Stimulated activated CD8-positive, alpha-beta memory T cell treated with anti-CD3 and anti-CD28 coated beads, Interleukin-12 subunit alpha, Interleukin-12 subunit beta, amount 100 ng/mL, for 24 hours (primary cell): ENCODE results near the gene OLFML1.

Experiments
- DNase-seq: peaks from one replicate; pipeline ENCODE4 v3.0.0-alpha.2; 2020; ENCODE audit errors: extremely low read depth

The OLFML1 gene

GRCh38 chr11:7480113-7480512, 5.2 kb upstream of the OLFML1 start:
- DNase-seq, result no peak

- no peak for DNase-seq
Observed at GRCh38 chr11:7484131-7484530, 1.2 kb upstream of the OLFML1 start.

DNA sequence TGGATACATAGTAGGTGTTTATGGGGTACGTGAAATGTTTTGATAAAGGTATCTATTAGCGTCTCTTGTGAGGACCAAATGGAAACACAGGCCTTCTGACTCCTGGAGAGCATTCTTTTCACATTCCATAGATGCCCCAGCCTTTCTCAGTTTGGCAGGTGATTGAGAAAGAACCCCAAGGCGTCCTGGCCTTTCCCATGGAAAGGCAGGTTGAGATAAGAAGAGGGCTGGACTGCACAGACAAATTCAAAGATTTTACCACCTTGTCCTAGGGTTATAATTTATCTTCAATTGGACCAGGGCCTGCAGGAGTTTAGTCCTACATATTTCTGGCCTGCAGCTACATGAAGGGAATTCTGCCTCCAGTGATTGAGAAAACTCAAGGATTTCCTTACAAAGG, 661 bp upstream of the OLFML1 start:
- DNase-seq, result no peak

DNA sequence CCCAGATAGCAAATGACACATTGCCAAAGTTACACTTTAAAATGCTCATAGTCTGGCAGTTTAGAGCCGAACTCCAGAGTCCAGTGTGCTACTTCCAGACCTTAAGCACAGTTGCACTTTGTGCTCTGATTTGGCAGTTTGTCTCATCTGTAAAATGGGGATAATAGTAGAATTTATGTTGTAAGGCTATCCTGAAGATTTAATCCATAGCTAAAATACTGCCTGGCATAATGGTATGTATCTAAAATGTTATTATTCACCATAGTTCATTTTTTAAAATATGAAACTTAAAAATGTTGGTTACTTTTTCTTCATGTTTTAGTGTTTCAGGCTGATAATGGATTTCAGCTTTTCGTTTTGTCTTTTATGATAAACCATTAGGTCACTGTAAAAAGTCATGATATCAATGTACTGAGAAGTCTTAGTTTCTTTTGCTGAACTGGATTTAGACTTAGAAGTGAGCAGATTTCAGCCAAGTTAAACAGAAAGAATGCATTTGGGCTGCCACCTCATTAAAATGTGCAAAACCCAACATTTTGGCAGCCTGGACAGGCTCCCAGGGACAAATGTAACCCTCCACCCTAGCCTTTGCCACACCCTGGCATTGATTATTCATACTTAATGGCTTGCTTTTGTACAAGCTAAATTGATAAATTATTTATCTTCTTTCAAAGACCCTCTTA, 933 bp downstream of the OLFML1 start:
- DNase-seq, result no peak

- DNase-seq, result no peak
Observed at GRCh38 chr11:7486781-7487140, 1.5 kb downstream of the OLFML1 start.

- DNase-seq, result no peak
Observed at GRCh38 chr11:7487360-7487759, 2.1 kb downstream of the OLFML1 start.

DNA sequence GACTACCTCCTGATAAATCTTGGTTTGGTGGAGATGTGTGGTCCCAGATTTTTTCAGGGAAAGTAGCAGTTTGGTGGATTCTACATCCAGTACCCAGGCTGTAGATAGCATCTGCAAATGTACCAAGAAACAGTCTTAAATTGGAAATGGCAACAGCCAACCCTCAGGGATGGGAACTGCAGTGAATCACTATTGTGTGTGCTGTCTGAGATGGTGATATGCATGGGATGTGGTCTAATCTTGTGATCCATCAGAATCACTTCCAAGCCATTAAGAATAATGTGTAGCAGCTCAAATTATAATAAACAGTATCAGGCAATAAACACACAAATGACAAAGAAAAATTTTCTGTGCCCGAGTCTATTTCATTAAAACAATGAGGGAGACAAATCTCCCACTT, 3.4 kb downstream of the OLFML1 start:
- DNase-seq, result no peak

DNA sequence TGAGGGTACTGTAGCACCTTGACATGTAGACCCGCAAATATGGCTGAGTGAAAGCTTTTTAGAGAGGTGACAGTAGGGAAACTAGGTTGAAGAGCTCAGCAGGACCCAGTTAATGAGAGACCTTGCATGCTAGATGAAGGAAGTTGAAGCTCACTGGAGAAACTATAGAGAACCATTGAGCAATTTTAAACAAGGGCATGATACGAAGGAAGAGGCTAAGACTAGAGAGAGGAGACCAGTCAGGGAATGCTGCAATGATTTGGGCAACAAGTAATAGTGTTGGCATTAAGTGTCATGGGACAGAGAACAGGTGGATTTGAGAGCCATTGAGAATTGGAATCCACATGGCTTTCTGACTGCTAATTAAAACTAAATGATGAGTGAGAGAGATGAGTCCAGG, 4.1 kb downstream of the OLFML1 start:
- DNase-seq, result no peak

DNA sequence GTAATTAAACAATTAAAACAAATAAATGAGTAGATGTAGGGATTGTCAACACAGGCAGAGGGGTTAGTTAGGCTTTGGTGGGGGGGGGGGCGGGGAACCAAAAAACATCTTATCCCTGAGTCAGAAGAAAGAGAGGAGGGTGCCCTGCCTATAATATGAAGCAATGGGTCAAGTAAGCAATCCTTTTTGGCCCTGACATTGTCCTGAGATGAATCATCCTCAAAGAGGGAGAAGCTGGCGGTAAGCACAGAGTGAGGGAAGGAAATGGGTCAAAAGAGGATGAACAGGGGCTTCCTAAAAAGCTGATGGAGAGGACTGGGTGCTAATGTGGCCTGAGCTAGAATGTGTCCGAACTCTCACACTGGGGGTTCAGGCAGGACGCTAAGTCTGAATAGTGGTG, 4.7 kb downstream of the OLFML1 start:
- no peak for DNase-seq

- DNase-seq, result no peak
Observed at GRCh38 chr11:7490535-7490934, 5.2 kb downstream of the OLFML1 start.

- no peak for DNase-seq
Observed at GRCh38 chr11:7492253-7492652, 6.9 kb downstream of the OLFML1 start.

- DNase-seq, result no peak
Observed at GRCh38 chr11:7493670-7494069, 8.4 kb downstream of the OLFML1 start.

GRCh38 chr11:7494086-7494745, 8.9 kb downstream of the OLFML1 start:
- DNase-seq, result no peak

GRCh38 chr11:7495882-7496551, 10.7 kb downstream of the OLFML1 start:
- DNase-seq, result no peak

DNA sequence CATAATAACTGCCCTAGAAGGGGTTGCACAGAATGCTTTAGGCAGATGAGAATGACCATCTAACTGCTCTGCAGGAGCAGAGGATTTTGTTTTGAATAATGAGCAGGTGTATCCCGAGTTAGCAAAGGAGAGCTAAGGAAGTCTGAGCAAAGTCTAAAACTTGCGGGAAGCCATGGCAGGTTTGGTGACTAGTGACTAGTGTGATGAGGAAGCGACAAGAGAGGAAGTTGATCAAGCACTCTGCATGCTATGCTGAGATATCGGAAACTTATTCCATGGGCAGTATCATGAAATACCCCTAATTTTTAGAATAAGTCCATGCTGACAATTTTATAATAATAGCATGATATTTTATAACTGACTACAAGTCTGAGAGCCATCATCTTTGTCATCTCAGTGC, 12.9 kb downstream of the OLFML1 start:
- no peak for DNase-seq

GRCh38 chr11:7499081-7499480, 13.8 kb downstream of the OLFML1 start:
- no peak for DNase-seq

DNA sequence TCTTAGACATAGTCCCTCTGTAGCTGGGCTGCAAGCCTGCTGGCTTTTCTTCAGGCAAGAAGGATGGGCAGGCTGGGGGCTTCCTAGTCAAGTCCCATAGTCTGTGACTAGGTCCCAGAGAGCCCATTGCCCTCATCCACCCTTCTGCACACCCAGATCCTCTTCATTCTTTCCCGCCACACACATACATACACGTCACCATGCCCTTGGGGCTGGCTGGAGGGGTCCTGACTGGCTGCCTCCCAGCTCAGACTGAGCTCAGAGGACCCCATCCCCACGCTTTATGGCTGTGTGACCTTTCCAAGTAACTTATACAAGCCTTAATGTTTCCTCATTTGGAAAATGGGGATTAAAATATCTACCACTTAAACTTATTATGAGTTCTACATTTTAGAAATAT, 14.9 kb downstream of the OLFML1 start:
- no peak for DNase-seq

- DNase-seq, result no peak
Observed at GRCh38 chr11:7501251-7501650, 15.9 kb downstream of the OLFML1 start.

DNA sequence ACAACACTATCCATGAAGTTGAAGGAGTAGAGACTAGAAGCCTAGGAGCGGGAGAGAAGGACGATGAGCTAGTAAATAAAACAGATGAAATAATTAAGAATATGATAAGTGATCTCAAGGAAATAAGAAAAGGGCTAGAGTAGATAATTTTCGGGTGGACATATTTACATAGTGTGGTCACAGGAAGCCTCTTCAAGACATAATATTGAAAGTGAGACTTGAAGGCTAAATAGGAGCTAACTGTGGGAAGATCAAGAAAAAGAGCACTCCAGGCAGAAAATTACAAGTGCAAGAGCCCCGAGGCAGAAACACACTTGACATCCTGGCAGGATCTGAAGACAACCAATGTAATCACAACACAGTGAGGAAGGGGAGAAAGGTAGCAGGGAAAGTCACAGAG, 16.6 kb downstream of the OLFML1 start:
- no peak for DNase-seq

DNA sequence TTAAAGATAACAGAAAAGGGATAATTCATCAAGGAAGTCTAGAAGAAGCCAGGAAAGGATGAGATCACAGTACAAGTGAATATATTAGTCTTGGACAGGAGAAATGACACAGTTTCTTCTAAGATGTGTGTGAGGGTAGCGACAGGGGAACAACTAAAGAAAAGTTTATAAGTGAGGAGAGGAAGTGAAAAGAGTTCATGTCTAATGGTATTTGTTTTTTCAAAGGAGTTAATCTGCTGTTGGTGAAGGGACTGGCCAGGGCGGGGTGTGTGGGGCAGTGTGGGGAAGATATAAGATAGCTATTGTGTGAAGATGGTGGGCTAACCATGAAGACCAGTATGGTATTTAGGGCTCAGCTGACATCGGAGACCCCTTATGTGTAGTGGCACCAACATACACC, 20.9 kb downstream of the OLFML1 start:
- DNase-seq, result no peak

DNA sequence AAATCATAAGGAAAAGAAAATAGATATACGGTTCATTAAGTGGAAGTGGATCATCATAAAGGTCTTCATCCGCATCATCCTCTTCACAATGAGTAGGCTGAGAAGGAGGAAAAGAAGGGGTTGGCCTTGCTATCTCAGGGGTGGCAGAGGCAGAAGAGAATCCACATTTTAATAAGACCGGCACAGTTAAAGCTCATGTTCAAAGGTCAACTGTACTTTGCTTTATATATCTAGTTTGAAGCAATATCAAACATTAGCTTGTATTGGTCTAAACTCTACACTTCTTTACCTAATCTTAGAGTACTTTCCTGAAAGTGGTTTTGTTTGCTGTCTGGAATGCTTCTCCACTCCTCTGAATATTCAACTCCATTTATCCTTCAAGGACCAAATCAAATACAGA, 22.8 kb downstream of the OLFML1 start:
- DNase-seq, result no peak

GRCh38 chr11:7509966-7510365, 24.7 kb downstream of the OLFML1 start:
- no peak for DNase-seq

- DNase-seq, result no peak
Observed at GRCh38 chr11:7511401-7511800, 26.1 kb downstream of the OLFML1 start.
